SH-SY5Y (cell line): ENCODE measurements around the gene SMC6.

Source experiments
- GATA2 ChIP-seq: IDR thresholded peaks from 2 replicates; pipeline ENCODE4 v1.6.1; 2011; ENCODE audit warnings: mild to moderate bottlenecking, low read depth, low read length
- GATA3 ChIP-seq: IDR thresholded peaks from 2 replicates; pipeline ENCODE4 v1.6.1; 2011; ENCODE audit warnings: low read depth, mild to moderate bottlenecking, low read length, moderate library complexity

- TF ChIP-seq GATA2 (no peak), GATA3 (no peak)
Measured at GRCh38 chr2:17798338-17798737, 44.7 kb upstream of the SMC6 start.
